Panc1 (cell line): ENCODE results near the gene C11orf58.

Experiments used
- CTCF ChIP-seq: fragments of 450-650 bp; IDR thresholded peaks from 2 replicates; pipeline ENCODE4 v1.5.1; 2017; ENCODE audit warnings: mild to moderate bottlenecking
- POLR2AphosphoS5 ChIP-seq: IDR thresholded peaks from 2 replicates; pipeline ENCODE4 v1.6.1; 2012; ENCODE audit warnings: mild to moderate bottlenecking, low read depth, low read length, moderate library complexity
- SIN3A ChIP-seq: IDR thresholded peaks from 2 replicates; pipeline ENCODE4 v1.6.1; 2012; ENCODE audit warnings: low read depth, mild to moderate bottlenecking, low read length, moderate library complexity, borderline replicate concordance; ENCODE audit not compliant: insufficient read depth
- TCF7L2 ChIP-seq: IDR thresholded peaks from 2 replicates; pipeline ENCODE4 v1.6.1; 2011; ENCODE audit warnings: mild to moderate bottlenecking, low read depth, low read length, inconsistent platforms
- TF ChIP-seq, protein P1 (sequence below), 2 experiments: IDR thresholded peaks; 2 replicates each; pipeline ENCODE4 v1.6.1; 2011 to 2012; ENCODE audit warnings: low read depth in 2 of 2, control low read depth in 1 of 2, low read length in 1 of 2, mild to moderate bottlenecking in 1 of 2, moderate library complexity in 1 of 2; ENCODE audit not compliant: insufficient read depth in 1 of 2

- TF ChIP-seq POLR2AphosphoS5, result no peak
- no peak for TF ChIP-seq CTCF
- TF ChIP-seq SIN3A, result no peak
- TF ChIP-seq, protein P1, sequence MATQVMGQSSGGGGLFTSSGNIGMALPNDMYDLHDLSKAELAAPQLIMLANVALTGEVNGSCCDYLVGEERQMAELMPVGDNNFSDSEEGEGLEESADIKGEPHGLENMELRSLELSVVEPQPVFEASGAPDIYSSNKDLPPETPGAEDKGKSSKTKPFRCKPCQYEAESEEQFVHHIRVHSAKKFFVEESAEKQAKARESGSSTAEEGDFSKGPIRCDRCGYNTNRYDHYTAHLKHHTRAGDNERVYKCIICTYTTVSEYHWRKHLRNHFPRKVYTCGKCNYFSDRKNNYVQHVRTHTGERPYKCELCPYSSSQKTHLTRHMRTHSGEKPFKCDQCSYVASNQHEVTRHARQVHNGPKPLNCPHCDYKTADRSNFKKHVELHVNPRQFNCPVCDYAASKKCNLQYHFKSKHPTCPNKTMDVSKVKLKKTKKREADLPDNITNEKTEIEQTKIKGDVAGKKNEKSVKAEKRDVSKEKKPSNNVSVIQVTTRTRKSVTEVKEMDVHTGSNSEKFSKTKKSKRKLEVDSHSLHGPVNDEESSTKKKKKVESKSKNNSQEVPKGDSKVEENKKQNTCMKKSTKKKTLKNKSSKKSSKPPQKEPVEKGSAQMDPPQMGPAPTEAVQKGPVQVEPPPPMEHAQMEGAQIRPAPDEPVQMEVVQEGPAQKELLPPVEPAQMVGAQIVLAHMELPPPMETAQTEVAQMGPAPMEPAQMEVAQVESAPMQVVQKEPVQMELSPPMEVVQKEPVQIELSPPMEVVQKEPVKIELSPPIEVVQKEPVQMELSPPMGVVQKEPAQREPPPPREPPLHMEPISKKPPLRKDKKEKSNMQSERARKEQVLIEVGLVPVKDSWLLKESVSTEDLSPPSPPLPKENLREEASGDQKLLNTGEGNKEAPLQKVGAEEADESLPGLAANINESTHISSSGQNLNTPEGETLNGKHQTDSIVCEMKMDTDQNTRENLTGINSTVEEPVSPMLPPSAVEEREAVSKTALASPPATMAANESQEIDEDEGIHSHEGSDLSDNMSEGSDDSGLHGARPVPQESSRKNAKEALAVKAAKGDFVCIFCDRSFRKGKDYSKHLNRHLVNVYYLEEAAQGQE (IDR thresholded peaks at IDR 0.05; ENCODE audit: insufficient read depth in 1 of 2, low read depth in 2 of 2, low read length in 1 of 2), result no peak
- no peak for TF ChIP-seq TCF7L2
These were observed 61.4 kb downstream of the C11orf58 start for GRCh38 chr11:16799890-16800289.
